KG1 (cell line): ENCODE results near the gene STXBP1.
A peak's percentile ranks its signal among the peaks of the same experiment; 100 is the strongest.
"Not testable (repeated sequence)": the region's sequence is repeated elsewhere in the genome, so short reads cannot be mapped to it uniquely, and the experiment has no call there.

ENCODE experiments used
- DNase-seq: peaks from one replicate; lab custom pipeline; 2025; lab: John Stamatoyannopoulos, UW

The STXBP1 gene

GRCh38 chr9:127578627-127578951 is 33.5 kb upstream of the STXBP1 start:
- no peak for DNase-seq

- peak; percentile 67 for DNase-seq
Observed at GRCh38 chr9:127578952-127579853, 32.9 kb upstream of the STXBP1 start.

- no peak for DNase-seq
Observed at GRCh38 chr9:127580366-127580765, 31.7 kb upstream of the STXBP1 start.

GRCh38 chr9:127580879-127581475 is 31.1 kb upstream of the STXBP1 start:
- no peak for DNase-seq

- DNase-seq = not testable (repeated sequence)
Observed at GRCh38 chr9:127584474-127584805, 27.6 kb upstream of the STXBP1 start.

- no peak for DNase-seq
Observed at GRCh38 chr9:127585161-127585819, 26.8 kb upstream of the STXBP1 start.

GRCh38 chr9:127586096-127586495 is 26.0 kb upstream of the STXBP1 start:
- no peak for DNase-seq

GRCh38 chr9:127586537-127586936 is 25.5 kb upstream of the STXBP1 start:
- no peak for DNase-seq

- no peak for DNase-seq
Observed at GRCh38 chr9:127587966-127588365, 24.1 kb upstream of the STXBP1 start.

GRCh38 chr9:127588740-127589506 is 23.2 kb upstream of the STXBP1 start:
- no peak for DNase-seq

- DNase-seq = no peak
Observed at GRCh38 chr9:127589955-127590370, 22.1 kb upstream of the STXBP1 start.

- no peak for DNase-seq
Observed at GRCh38 chr9:127595611-127596010, 16.5 kb upstream of the STXBP1 start.

- no peak for DNase-seq
Observed at GRCh38 chr9:127598839-127599549, 13.1 kb upstream of the STXBP1 start.

GRCh38 chr9:127599550-127599891 is 12.6 kb upstream of the STXBP1 start:
- DNase-seq = no peak

GRCh38 chr9:127603226-127603625 is 8.9 kb upstream of the STXBP1 start:
- no peak for DNase-seq

GRCh38 chr9:127606043-127606442 is 6.0 kb upstream of the STXBP1 start:
- no peak for DNase-seq

- no peak for DNase-seq
Observed at GRCh38 chr9:127608104-127608966, 3.7 kb upstream of the STXBP1 start.

GRCh38 chr9:127611603-127611898 is 526 bp upstream of the STXBP1 start:
- no peak for DNase-seq

GRCh38 chr9:127612939-127613582 is 984 bp downstream of the STXBP1 start:
- DNase-seq = no peak

- DNase-seq = no peak
Observed at GRCh38 chr9:127613583-127613954, 1.5 kb downstream of the STXBP1 start.

- no peak for DNase-seq
Observed at GRCh38 chr9:127614961-127615360, 2.9 kb downstream of the STXBP1 start.
